Kidney (tissue), 14 donors: ENCODE data around the gene AMPD3. TPM values are rescaled to one million over a fixed set of nuclear protein-coding genes. Genes with fewer than 3 reads are reported as not detected.

Experiments used
- DNase-seq, 5 donors: peaks; one replicate each; pipeline ENCODE4 v3.0.0-alpha.2; 2013 to 2020
- FAIRE-seq: peaks from 2 replicates; lab custom pipeline; 2012; peaks lifted over from hg19 to GRCh38; lab: Jason Lieb, UNC
- H3K27ac ChIP-seq, 2 donors: one replicate each; pipeline ENCODE4 v1.7.0; 2013; ENCODE audit warnings: low read depth in 2 of 2, low read length in 2 of 2, inconsistent platforms in 1 of 2
- H3K27me3 ChIP-seq: one replicate; pipeline ENCODE4 v1.7.1; 2013; ENCODE audit warnings: low read length, inconsistent platforms; ENCODE audit not compliant: control insufficient read depth, insufficient read depth
- H3K36me3 ChIP-seq, 3 donors: one replicate each; pipeline versions ENCODE4 v1.7.0 to v1.7.1; 2013; ENCODE audit warnings: low read length in 3 of 3, control low read depth in 1 of 3, inconsistent platforms in 1 of 3; ENCODE audit not compliant: insufficient read depth in 3 of 3, control insufficient read depth in 2 of 3
- H3K4me1 ChIP-seq, 3 donors: one replicate each; pipeline versions ENCODE4 v1.7.0 to v1.7.1; 2013; ENCODE audit warnings: low read length in 3 of 3, inconsistent platforms in 1 of 3, low read depth in 1 of 3; ENCODE audit not compliant: control insufficient read depth in 2 of 3, insufficient read depth in 2 of 3
- H3K4me3 ChIP-seq, 3 donors: one replicate each; pipeline versions ENCODE4 v1.7.0 to v1.8.1; 2013; ENCODE audit warnings: low read length in 3 of 3, control low read depth in 1 of 3, inconsistent platforms in 1 of 3
- H3K9ac ChIP-seq, 3 donors: one replicate each; pipeline versions ENCODE4 v1.7.0 to v1.7.1; 2013; ENCODE audit warnings: low read length in 3 of 3, control low read depth in 1 of 3, inconsistent platforms in 1 of 3
- H3K9me3 ChIP-seq, 3 donors: one replicate each; pipeline versions ENCODE4 v1.7.0 to v1.7.1; 2013; ENCODE audit warnings: low read length in 3 of 3, control low read depth in 1 of 3, inconsistent platforms in 1 of 3; ENCODE audit not compliant: control insufficient read depth in 2 of 3, insufficient read depth in 1 of 3
- intact Hi-C: fragments of 100-400 bp; cut with DNase I; formaldehyde crosslinking; loops from one replicate; pipeline ENCODE4 v1.11.1; 2022
- polyA plus RNA-seq: library from polyadenylated mRNA; stranded (reverse); fragments of 350-450 nt; fragmentation: Illumina TruSeq; extraction: RNeasy Lipid Tissue Mini Kit (QIAGEN cat#74804); gene quantifications from one replicate; pipeline ENCODE4 v1.2.3, GENCODE V29; 2014; ENCODE audit warnings: low read depth, low replicate concordance; ENCODE audit not compliant: insufficient read depth
- total RNA-seq: library from RNA; stranded (reverse); fragmentation: NEBNext Ultra II Directional; extraction: Animal tissue kit (Norgen Biotek cat#: 25700); gene quantifications from one replicate; pipeline ENCODE4 v1.2.1, GENCODE V29; 2021
- TF ChIP-seq, protein P1 (sequence below): IDR thresholded peaks from 3 replicates; pipeline ENCODE4 v1.5.1; 2012; ENCODE audit warnings: mild to moderate bottlenecking, moderate library complexity, borderline replicate concordance; ENCODE audit not compliant: insufficient read depth; ENCODE audit errors: extremely low read depth
- donor health status: control.
- donor health status: control.
- donor health status: control.
- donor health status: control.
- donor health status: control.
- donor health status: DM: yes; HTN: yes; CAD: no.
- donor health status: Normal renal cell carcinoma (clear cell type).

The AMPD3 gene
- total and polyA plus RNA-seq, 2 donors from 2014 or later = 8.4 to 16.5 TPM

DNA sequence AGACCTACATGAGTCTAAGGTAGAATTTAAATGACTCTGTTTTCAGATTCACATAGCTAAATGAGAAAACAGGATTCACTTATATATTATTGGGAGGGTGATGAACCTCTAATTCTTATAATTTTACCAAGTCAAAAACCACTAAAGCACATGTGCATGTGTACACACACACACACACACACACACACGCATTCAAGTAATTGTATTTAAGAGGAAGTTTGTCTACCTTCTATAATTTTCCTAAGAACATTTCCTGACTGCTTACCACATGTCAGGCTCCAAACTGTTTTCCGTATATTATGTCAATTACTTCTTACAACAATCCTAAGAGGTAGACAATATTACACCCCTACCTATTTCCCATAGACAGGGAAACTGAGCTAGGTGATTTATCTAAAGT is 79.3 kb downstream of the AMPD3 start:
- Histone ChIP-seq H3K9me3 (no peaks in the 10 kb centered on the region), H3K36me3 (peaks cover 1 to 9% (median 6%) of the 10 kb centered on the region in 3 donors), H3K27ac (no peak overlapping the region), H3K4me1 (no peaks in the 10 kb centered on the region), H3K27me3 (no peaks in the 10 kb centered on the region), H3K4me3 (no peak overlapping the region), H3K9ac (no peak overlapping the region)
- FAIRE-seq (no peak), DNase-seq (no peak)
- TF ChIP-seq, protein P1, sequence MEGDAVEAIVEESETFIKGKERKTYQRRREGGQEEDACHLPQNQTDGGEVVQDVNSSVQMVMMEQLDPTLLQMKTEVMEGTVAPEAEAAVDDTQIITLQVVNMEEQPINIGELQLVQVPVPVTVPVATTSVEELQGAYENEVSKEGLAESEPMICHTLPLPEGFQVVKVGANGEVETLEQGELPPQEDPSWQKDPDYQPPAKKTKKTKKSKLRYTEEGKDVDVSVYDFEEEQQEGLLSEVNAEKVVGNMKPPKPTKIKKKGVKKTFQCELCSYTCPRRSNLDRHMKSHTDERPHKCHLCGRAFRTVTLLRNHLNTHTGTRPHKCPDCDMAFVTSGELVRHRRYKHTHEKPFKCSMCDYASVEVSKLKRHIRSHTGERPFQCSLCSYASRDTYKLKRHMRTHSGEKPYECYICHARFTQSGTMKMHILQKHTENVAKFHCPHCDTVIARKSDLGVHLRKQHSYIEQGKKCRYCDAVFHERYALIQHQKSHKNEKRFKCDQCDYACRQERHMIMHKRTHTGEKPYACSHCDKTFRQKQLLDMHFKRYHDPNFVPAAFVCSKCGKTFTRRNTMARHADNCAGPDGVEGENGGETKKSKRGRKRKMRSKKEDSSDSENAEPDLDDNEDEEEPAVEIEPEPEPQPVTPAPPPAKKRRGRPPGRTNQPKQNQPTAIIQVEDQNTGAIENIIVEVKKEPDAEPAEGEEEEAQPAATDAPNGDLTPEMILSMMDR = no peak
- intact Hi-C loops = no loop called here

DNA sequence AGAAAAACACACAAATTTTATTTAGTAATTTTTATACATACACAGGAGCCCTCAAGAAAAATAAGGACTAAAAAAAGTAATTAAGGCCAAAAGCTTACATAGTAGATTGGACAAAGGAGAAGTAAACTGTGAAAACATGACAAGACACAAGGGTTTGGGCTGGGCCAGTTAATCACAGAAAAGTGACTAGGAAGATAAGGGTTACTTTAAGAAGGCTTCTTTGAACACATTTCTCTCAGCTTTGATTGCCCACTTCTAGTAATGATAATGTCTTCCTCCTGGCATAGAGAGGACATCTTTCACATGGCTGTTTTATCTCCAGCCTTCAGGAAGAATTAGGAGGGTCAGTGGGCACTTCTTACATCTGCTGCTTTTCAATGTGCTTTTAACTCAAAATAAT is 82.5 kb downstream of the AMPD3 start:
- H3K4me3 ChIP-seq = no peak overlapping the region
- TF ChIP-seq, protein P1 = no peak
- no peak for FAIRE-seq
- H3K36me3 ChIP-seq = peaks cover 0 to 6% (median 4%) of the 10 kb centered on the region in 3 donors
- H3K27me3 ChIP-seq = no peaks in the 10 kb centered on the region
- H3K4me1 ChIP-seq = peaks cover 0 to 4% (median 0%) of the 10 kb centered on the region in 3 donors
- H3K27ac ChIP-seq = no peak overlapping the region
- no peaks in the 10 kb centered on the region for H3K9me3 ChIP-seq
- intact Hi-C loops = no loop called here
- DNase-seq = no peak
- H3K9ac ChIP-seq = no peak overlapping the region

DNA sequence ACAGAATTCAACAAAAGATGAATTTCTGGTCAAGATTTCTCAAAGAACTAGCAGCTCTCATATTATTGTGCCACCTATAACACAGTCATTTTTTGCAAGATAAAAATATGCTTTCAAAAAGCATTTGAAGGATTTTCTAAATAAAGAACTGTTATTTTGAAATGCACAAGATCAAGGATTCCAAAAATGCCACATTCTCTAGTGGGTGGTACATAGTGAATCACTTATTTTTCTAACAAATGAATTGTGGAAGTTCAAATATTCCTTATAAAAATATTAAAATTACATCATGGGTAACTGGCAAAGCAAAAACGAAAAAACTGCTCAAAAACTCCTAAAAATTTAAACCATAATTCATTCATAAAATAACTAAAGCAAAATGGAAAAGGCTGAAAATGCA is 83.9 kb downstream of the AMPD3 start:
- Histone ChIP-seq H3K9me3 (no peaks in the 10 kb centered on the region), H3K27me3 (no peaks in the 10 kb centered on the region), H3K9ac (no peak overlapping the region), H3K27ac (no peak overlapping the region), H3K36me3 (no peaks in the 10 kb centered on the region), H3K4me3 (no peak overlapping the region), H3K4me1 (peaks cover 0 to 4% (median 0%) of the 10 kb centered on the region in 3 donors)
- intact Hi-C loops = no loop called here
- TF ChIP-seq, protein P1 = no peak
- DNase-seq (no peak), FAIRE-seq (no peak)

DNA sequence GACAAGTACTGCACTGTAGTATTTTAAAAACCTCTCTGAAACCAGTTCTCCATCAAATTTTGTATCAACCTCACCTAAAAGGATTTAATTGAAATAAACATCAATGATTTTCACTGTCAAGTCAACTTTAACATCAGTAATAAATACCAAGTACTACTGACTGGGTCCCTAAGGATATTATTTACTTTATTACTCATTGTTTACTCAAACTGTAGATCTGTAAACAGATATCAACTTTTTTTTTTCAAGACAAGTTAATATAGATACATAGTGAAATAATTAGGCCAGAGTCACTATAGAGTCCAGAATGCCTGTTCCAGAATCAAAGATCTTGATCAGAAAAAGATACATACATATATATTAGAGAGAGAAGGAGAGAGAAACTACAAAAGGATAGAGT is 84.3 kb downstream of the AMPD3 start:
- H3K36me3 ChIP-seq = no peaks in the 10 kb centered on the region
- no peaks in the 10 kb centered on the region for H3K9me3 ChIP-seq
- H3K27me3 ChIP-seq = no peaks in the 10 kb centered on the region
- no peak for FAIRE-seq
- H3K4me3 ChIP-seq = no peak overlapping the region
- no peak overlapping the region for H3K27ac ChIP-seq
- TF ChIP-seq, protein P1 = no peak
- no peak for DNase-seq
- H3K9ac ChIP-seq = no peak overlapping the region
- peaks cover 0 to 4% (median 0%) of the 10 kb centered on the region in 3 donors for H3K4me1 ChIP-seq
- intact Hi-C loops = no loop called here
